Progenitor cell of endocrine pancreas (in vitro differentiated cells): ENCODE measurements around the gene EML6. TPM values are rescaled to one million over a fixed set of nuclear protein-coding genes. Genes with fewer than 3 reads are reported as not detected.

Experiments used
- DNase-seq: peaks from one replicate; pipeline ENCODE4 v3.0.0; 2021; ENCODE audit warnings: low spot score; ENCODE audit not compliant: unreplicated experiment
- H3K27ac Mint-ChIP-seq: 2 replicates; pipeline ENCODE4 v1.8.0; 2021; ENCODE audit warnings: mild to moderate bottlenecking, moderate library complexity, mixed read lengths
- H3K27me3 Mint-ChIP-seq: 2 replicates; pipeline ENCODE4 v1.8.0; 2021; ENCODE audit warnings: mixed read lengths
- H3K36me3 Mint-ChIP-seq: 2 replicates; pipeline ENCODE4 v1.8.0; 2022; ENCODE audit warnings: mixed read lengths; ENCODE audit not compliant: insufficient read depth
- H3K4me1 Mint-ChIP-seq: 2 replicates; pipeline ENCODE4 v1.8.0; 2021; ENCODE audit warnings: low read depth, mixed read lengths
- H3K4me3 Mint-ChIP-seq: 2 replicates; pipeline ENCODE4 v1.8.0; 2021; ENCODE audit warnings: low read depth, mild to moderate bottlenecking, moderate library complexity, mixed read lengths
- H3K9me3 Mint-ChIP-seq: 2 replicates; pipeline ENCODE4 v1.8.0; 2021; ENCODE audit warnings: low read depth, mixed read lengths
- CTCF ChIP-seq: fragments of 200-600 bp; sonication (generic); IDR thresholded peaks from one replicate; pipeline ENCODE4 v1.5.0; 2021; ENCODE audit warnings: antibody characterized with exemption, mild to moderate bottlenecking; ENCODE audit not compliant: unreplicated experiment
- total RNA-seq: library from RNA; stranded (reverse); gene quantifications from 2 replicates; pipeline ENCODE4 v1.2.1, GENCODE V29; 2021

EML6 gene
- total RNA-seq, 1 donor from 2014 or later: 2.6 TPM

- H3K36me3 Mint-ChIP-seq: peaks cover under 1% of the 10 kb centered on the region
- H3K4me3 Mint-ChIP-seq: no peak overlapping the region
- no peaks in the 10 kb centered on the region for H3K27me3 Mint-ChIP-seq
- TF ChIP-seq CTCF: no peak
- no peak for DNase-seq
- H3K9me3 Mint-ChIP-seq: no peaks in the 10 kb centered on the region
- no peak overlapping the region for H3K27ac Mint-ChIP-seq
- H3K4me1 Mint-ChIP-seq: peaks cover 19% of the 10 kb centered on the region
Observed at GRCh38 chr2:54955358-54956110, 232.1 kb downstream of the EML6 start.

GRCh38 chr2:54956111-54956627 lies 232.7 kb downstream of the EML6 start:
- no peak for TF ChIP-seq CTCF
- H3K4me3 Mint-ChIP-seq: no peak overlapping the region
- peaks cover 19% of the 10 kb centered on the region for H3K4me1 Mint-ChIP-seq
- peaks cover 3% of the 10 kb centered on the region for H3K36me3 Mint-ChIP-seq
- H3K27me3 Mint-ChIP-seq: no peaks in the 10 kb centered on the region
- no peaks in the 10 kb centered on the region for H3K9me3 Mint-ChIP-seq
- DNase-seq: no peak
- no peak overlapping the region for H3K27ac Mint-ChIP-seq

GRCh38 chr2:54957321-54957999 lies 234.0 kb downstream of the EML6 start:
- H3K36me3 Mint-ChIP-seq: peaks cover 3% of the 10 kb centered on the region
- peaks cover 19% of the 10 kb centered on the region for H3K4me1 Mint-ChIP-seq
- H3K9me3 Mint-ChIP-seq: no peaks in the 10 kb centered on the region
- no peaks in the 10 kb centered on the region for H3K27me3 Mint-ChIP-seq
- no peak for TF ChIP-seq CTCF
- no peak overlapping the region for H3K4me3 Mint-ChIP-seq
- DNase-seq: no peak
- H3K27ac Mint-ChIP-seq: no peak overlapping the region

GRCh38 chr2:54958717-54959371 lies 235.4 kb downstream of the EML6 start:
- Mint-ChIP-seq H3K27ac (peak overlapping the region; percentile 7), H3K4me3 (no peak overlapping the region), H3K9me3 (no peaks in the 10 kb centered on the region), H3K27me3 (no peaks in the 10 kb centered on the region), H3K4me1 (peaks cover 19% of the 10 kb centered on the region), H3K36me3 (peaks cover 3% of the 10 kb centered on the region)
- no peak for TF ChIP-seq CTCF
- DNase-seq: no peak

- Mint-ChIP-seq H3K27ac (peak overlapping the region; percentile 17), H3K9me3 (no peaks in the 10 kb centered on the region), H3K27me3 (no peaks in the 10 kb centered on the region), H3K36me3 (peaks cover 3% of the 10 kb centered on the region), H3K4me1 (peaks cover 17% of the 10 kb centered on the region), H3K4me3 (no peak overlapping the region)
- TF ChIP-seq CTCF: no peak
- DNase-seq: no peak
Observed at GRCh38 chr2:54960164-54960563, 236.7 kb downstream of the EML6 start.
